Omental fat pad (tissue), 4 donors: ENCODE results near the gene COL4A1. TPM values are rescaled to one million over a fixed set of nuclear protein-coding genes. Genes with fewer than 3 reads are reported as not detected.

Experiments used
- ATAC-seq: fragments of 150-250 bp; one replicate; pipeline ENCODE4 v1.9.1; 2016; ENCODE audit warnings: mild to moderate bottlenecking, moderate library complexity; ENCODE audit not compliant: low FRiP score
- DNase-seq: peaks from one replicate; pipeline ENCODE4 v3.0.0-alpha.2; 2019; ENCODE audit warnings: low spot score
- total RNA-seq, 4 donors: library from RNA; depleted of rRNA; stranded (reverse); fragments of >200 nt; gene quantifications; one replicate each; pipeline ENCODE4 v1.1.0, GENCODE V29; 2016
- TF ChIP-seq, protein P1 (sequence below), 3 donors: fragments of 450-650 bp; IDR thresholded peaks; one replicate each; pipeline ENCODE4 v1.5.1; 2016 to 2017; ENCODE audit warnings: antibody characterized with exemption in 3 of 3, mild to moderate bottlenecking in 3 of 3, moderate library complexity in 2 of 3

Gene COL4A1
- total RNA-seq, 4 donors from 2014 or later = 611 to 1,113 (median 995) TPM

DNA sequence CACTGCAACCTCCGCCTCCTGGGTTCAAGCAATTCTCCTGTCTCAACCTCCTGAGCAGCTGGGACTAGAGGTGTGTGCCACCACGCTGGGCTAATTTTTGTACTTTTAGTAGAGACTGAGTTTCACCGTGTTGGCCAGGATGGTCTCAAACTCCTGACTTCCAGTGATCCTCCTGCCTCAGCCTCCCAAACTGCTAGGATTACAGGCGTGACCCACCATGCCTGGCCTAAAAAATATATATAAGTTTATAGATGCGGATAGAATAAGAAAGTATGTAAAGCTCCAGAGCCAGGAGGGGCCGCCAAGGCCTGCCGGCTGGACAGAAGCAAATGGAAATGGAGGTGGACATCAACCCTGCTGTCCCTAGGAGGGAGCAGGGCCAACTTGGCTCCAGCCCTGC lies 66.0 kb downstream of the COL4A1 start:
- no peak for ATAC-seq
- TF ChIP-seq, protein P1, sequence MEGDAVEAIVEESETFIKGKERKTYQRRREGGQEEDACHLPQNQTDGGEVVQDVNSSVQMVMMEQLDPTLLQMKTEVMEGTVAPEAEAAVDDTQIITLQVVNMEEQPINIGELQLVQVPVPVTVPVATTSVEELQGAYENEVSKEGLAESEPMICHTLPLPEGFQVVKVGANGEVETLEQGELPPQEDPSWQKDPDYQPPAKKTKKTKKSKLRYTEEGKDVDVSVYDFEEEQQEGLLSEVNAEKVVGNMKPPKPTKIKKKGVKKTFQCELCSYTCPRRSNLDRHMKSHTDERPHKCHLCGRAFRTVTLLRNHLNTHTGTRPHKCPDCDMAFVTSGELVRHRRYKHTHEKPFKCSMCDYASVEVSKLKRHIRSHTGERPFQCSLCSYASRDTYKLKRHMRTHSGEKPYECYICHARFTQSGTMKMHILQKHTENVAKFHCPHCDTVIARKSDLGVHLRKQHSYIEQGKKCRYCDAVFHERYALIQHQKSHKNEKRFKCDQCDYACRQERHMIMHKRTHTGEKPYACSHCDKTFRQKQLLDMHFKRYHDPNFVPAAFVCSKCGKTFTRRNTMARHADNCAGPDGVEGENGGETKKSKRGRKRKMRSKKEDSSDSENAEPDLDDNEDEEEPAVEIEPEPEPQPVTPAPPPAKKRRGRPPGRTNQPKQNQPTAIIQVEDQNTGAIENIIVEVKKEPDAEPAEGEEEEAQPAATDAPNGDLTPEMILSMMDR (IDR thresholded peaks at IDR 0.05) = no peak
- no peak for DNase-seq

DNA sequence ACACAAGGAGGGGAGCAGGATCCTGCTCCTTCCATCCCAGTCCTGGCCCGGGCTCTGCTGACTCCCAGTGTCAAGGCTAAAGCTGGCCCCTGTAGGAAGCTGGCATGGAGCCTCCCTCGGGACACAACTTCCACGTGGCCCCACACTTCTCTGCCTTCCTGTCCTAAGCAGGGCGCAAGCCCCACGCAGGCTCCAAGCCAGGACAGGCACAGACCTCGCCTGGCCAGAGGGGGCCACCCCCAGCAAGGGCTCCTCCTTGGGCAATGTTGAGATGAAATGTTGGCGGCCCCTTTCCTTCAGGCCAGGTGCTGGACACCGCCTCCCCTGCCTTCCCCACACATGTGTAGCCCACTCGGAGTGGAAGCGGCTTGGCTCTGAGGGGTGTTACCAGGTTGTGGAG lies 66.6 kb downstream of the COL4A1 start:
- DNase-seq = no peak
- TF ChIP-seq, protein P1 (IDR thresholded peaks at IDR 0.05) = no peak
- no peak for ATAC-seq

DNA sequence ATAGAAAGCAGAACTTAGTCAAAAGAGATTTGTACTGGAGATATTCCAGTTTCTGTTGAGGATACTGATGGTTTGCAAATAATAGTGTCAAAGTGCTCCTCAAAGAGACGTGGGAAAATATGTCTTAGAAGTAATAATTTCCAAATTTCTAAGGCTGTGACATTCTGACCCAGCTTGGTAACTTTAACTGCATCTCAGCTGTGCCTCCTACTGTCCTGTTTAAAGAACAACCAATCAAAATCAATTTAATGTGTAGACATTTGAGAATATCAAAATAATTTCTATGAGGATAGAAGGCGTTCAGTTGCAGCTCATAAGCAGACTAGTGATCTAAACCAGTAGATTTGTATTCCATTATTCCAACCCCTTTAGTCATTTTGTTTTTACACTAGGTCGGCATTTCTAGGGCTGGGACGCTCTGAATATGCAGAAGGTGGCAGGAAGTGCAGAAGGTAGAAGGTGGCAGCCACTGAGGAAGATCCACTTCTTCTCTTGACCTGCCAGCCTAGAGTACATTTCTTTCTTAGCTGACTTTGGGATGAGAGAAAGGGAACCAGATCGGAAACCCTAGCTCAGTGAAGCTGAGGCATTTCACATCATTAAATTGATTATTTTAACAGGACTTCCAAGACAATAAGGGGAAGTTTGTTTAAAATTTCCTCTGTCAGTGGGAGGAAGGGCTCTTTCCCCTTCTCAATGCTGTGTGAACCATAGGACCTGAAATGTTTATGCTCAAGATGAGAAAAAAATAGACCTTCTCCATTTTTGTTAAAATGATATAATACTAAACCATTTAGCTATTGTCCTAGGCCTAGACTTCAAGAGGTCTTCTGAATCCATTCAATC lies 67.5 kb downstream of the COL4A1 start:
- ATAC-seq (no peak), DNase-seq (no peak)
- TF ChIP-seq, protein P1 (IDR thresholded peaks at IDR 0.05) = no peak

DNA sequence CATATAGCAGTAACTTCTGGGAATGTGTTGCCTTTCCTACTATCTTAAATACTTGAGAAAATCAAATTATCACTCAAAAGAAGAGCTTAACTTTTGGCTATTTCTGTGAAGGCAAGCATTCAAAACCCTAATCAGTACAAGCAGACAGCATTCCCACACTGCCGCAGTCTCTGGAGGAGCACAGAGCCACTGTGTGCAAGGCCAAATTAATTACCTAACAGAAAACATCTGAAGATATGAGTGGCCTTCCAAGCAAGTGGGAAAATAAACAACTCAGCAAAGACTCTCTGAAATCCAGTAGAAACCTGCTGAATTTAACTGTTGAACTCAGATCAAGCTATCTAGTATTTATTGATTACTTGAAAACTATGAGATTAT lies 68.2 kb downstream of the COL4A1 start:
- ATAC-seq (peak; percentile 43), DNase-seq (no peak)
- TF ChIP-seq, protein P1 (IDR thresholded peaks at IDR 0.05) = no peak

DNA sequence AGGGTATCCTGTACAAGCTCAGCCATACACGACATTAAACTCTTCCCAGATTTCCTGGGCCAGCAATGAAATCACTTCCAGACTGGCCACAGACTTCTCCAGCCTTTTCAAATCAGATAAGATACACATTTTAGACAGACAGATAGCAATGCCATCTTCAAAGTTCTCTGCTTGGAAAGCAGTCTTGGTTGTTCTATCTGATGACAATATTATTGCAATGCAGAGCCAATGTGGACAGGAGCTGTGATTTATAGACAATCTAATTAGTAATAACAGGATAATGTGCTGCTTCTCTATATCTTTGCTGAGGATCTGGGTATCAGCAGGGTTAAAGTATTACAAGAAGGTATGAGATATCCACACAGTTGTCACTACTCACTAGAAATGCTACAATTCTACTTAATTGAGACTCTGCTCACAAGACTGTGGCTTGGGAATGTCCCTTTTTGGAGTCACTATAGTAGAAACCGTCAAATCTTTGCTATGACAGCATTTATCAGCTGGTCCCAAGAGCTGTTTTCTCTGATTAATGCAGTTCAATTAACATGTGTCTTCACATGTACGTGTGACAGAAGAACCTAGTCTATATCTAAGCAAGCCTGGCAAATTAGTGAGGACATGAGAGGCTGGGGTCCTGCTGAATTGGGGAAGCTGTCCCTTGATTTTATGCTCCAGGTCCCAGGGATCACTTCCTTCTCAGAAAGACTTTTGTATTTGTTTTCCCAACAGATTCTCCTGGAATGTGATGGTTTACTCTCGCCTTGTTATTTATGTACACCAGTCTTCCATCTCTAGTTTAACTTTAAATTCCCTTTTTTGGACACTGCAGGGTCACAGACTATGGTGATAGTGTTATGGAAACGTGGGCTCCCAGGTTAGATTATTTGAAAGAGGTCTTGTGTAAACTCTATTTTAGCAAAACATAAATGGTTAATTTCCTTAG lies 68.8 kb downstream of the COL4A1 start:
- DNase-seq (no peak), ATAC-seq (no peak)
- TF ChIP-seq, protein P1 (IDR thresholded peaks at IDR 0.05) = no peak

DNA sequence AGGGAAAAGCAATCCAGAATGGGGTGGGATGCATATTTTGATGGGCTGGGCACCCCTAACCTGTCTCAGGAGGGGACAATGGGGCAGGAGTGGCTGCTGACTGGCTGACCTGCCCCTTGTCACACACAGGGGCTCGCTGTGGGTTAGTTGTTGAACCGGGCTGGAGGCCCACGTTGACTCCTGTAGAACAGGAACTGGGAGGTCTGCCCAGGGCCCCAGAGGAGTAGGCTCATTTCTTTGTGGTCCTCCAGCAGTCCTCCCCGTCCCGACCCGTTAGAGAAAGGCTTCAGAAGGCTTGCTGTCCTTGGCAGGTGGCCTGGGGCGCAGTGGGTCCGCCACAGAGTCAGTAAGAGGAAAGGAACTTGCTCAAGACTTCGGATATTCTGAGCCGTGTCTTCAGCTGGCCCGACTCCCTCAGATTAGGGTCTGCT lies 70.1 kb downstream of the COL4A1 start:
- no peak for DNase-seq
- TF ChIP-seq, protein P1 (IDR thresholded peaks at IDR 0.05) = no peak
- no peak for ATAC-seq
